Left renal pelvis (tissue), 4 donors: ENCODE results near the gene EML6. TPM values are rescaled to one million over a fixed set of nuclear protein-coding genes. Genes with fewer than 3 reads are reported as not detected.
"Not testable (repeated sequence)": the region's sequence is repeated elsewhere in the genome, so short reads cannot be mapped to it uniquely, and the experiment has no call there.

Experiments used
- DNase-seq, 4 donors: peaks; one replicate each; pipeline ENCODE4 v3.0.0-alpha.2; 2013; ENCODE audit warnings: low read depth in 4 of 4, low spot score in 3 of 4
- polyA plus RNA-seq, 4 donors: library from polyadenylated mRNA; unstranded; fragments of 120-200 nt; gene quantifications; one replicate each; pipeline ENCODE4 v1.2.1, GENCODE V29; 2013; ENCODE audit not compliant: insufficient read length in 4 of 4

The EML6 gene
- polyA plus RNA-seq, 4 donors = 0.49 to 17.2 (median 12.2) TPM

- DNase-seq = peak in 1 of 4 donors; percentile 42
Measured at GRCh38 chr2:54979321-54980044, 256.0 kb downstream of the EML6 start.

- no peak for DNase-seq
Measured at GRCh38 chr2:54981385-54981784, 257.9 kb downstream of the EML6 start.

- no peak for DNase-seq
Measured at GRCh38 chr2:54983345-54984220, 260.1 kb downstream of the EML6 start.

GRCh38 chr2:54984476-54984875 is 261.0 kb downstream of the EML6 start:
- no peak for DNase-seq

- DNase-seq = no peak
Measured at GRCh38 chr2:54986264-54986663, 262.8 kb downstream of the EML6 start.

GRCh38 chr2:54988612-54989011 is 265.1 kb downstream of the EML6 start:
- DNase-seq = no peak

GRCh38 chr2:54990694-54991093 is 267.2 kb downstream of the EML6 start:
- not testable (repeated sequence) for DNase-seq

GRCh38 chr2:54995553-54995952 is 272.1 kb downstream of the EML6 start:
- no peak for DNase-seq

GRCh38 chr2:54997826-54998225 is 274.4 kb downstream of the EML6 start:
- no peak for DNase-seq

GRCh38 chr2:54999182-54999581 is 275.7 kb downstream of the EML6 start:
- DNase-seq = no peak

GRCh38 chr2:55000341-55000740 is 276.9 kb downstream of the EML6 start:
- no peak for DNase-seq

- DNase-seq = no peak
Measured at GRCh38 chr2:55001716-55002115, 278.3 kb downstream of the EML6 start.

- no peak for DNase-seq
Measured at GRCh38 chr2:55003706-55004639, 280.5 kb downstream of the EML6 start.

- no peak for DNase-seq
Measured at GRCh38 chr2:55006306-55006705, 282.8 kb downstream of the EML6 start.

GRCh38 chr2:55009277-55010060 is 286.0 kb downstream of the EML6 start:
- DNase-seq = no peak

GRCh38 chr2:55010149-55010591 is 286.7 kb downstream of the EML6 start:
- peak in 1 of 4 donors; percentile 33 for DNase-seq

GRCh38 chr2:55010915-55011314 is 287.5 kb downstream of the EML6 start:
- DNase-seq = no peak

- DNase-seq = peak in 1 of 4 donors; percentile 27
Measured at GRCh38 chr2:55011831-55012671, 288.6 kb downstream of the EML6 start.
